ENCODE results near the gene RSRC1.
A peak's percentile ranks its signal among the peaks of the same experiment; 100 is the strongest.
"Not testable (repeated sequence)": the region's sequence is repeated elsewhere in the genome, so short reads cannot be mapped to it uniquely, and the experiment has no call there.

RSRC1 gene

GRCh38 chr3:158479051-158479450 is 369.2 kb downstream of the RSRC1 start:
- DNase-seq, result no peak

- peak; percentile 5 for DNase-seq
Observed at GRCh38 chr3:158483701-158484235, 373.9 kb downstream of the RSRC1 start.

GRCh38 chr3:158486200-158486599 is 376.3 kb downstream of the RSRC1 start:
- DNase-seq, result peak; percentile 25

GRCh38 chr3:158488670-158489069 is 378.8 kb downstream of the RSRC1 start:
- no peak for DNase-seq

- no peak for DNase-seq
Observed at GRCh38 chr3:158489181-158489580, 379.3 kb downstream of the RSRC1 start.

GRCh38 chr3:158491968-158492367 is 382.1 kb downstream of the RSRC1 start:
- DNase-seq, result no peak

- DNase-seq, result no peak
Observed at GRCh38 chr3:158492685-158493084, 382.8 kb downstream of the RSRC1 start.

- no peak for DNase-seq
Observed at GRCh38 chr3:158493931-158494330, 384.0 kb downstream of the RSRC1 start.

- no peak for DNase-seq
Observed at GRCh38 chr3:158494673-158495072, 384.8 kb downstream of the RSRC1 start.

- not testable (repeated sequence) for DNase-seq
Observed at GRCh38 chr3:158495398-158495902, 385.6 kb downstream of the RSRC1 start.

- DNase-seq, result no peak
Observed at GRCh38 chr3:158505117-158505516, 395.2 kb downstream of the RSRC1 start.

GRCh38 chr3:158506456-158506855 is 396.6 kb downstream of the RSRC1 start:
- DNase-seq, result no peak

GRCh38 chr3:158508481-158508880 is 398.6 kb downstream of the RSRC1 start:
- peak; percentile 49 for DNase-seq

- no peak for DNase-seq
Observed at GRCh38 chr3:158509891-158510290, 400.0 kb downstream of the RSRC1 start.

GRCh38 chr3:158516729-158517128 is 406.8 kb downstream of the RSRC1 start:
- not testable (repeated sequence) for DNase-seq

GRCh38 chr3:158519776-158520175 is 409.9 kb downstream of the RSRC1 start:
- no peak for DNase-seq

- peak; percentile 17 for DNase-seq
Observed at GRCh38 chr3:158520433-158520832, 410.5 kb downstream of the RSRC1 start.

- peak; percentile 65 for DNase-seq
Observed at GRCh38 chr3:158522221-158523136, 412.6 kb downstream of the RSRC1 start.

- DNase-seq, result no peak
Observed at GRCh38 chr3:158528076-158528674, 418.3 kb downstream of the RSRC1 start.

- DNase-seq, result no peak
Observed at GRCh38 chr3:158531334-158531733, 421.4 kb downstream of the RSRC1 start.

- DNase-seq, result peak; percentile 57
Observed at GRCh38 chr3:158532099-158532734, 422.3 kb downstream of the RSRC1 start.

GRCh38 chr3:158535918-158536317 is 426.0 kb downstream of the RSRC1 start:
- DNase-seq, result no peak

- peak; percentile 46 for DNase-seq
Observed at GRCh38 chr3:158539414-158540014, 429.6 kb downstream of the RSRC1 start.
